HG03103 (cell line): Measurements from ENCODE around the gene SNED1.
"Not testable (repeated sequence)": the region's sequence is repeated elsewhere in the genome, so short reads cannot be mapped to it uniquely, and the experiment has no call there.

ENCODE experiments used
- ATAC-seq: cut with Tn5 transposase; IDR thresholded peaks from one replicate; pipeline ENCODE4 v1.9.1; 2021; ENCODE audit warnings: low read depth; ENCODE audit not compliant: unreplicated experiment

Gene SNED1

GRCh38 chr2:241103176-241103595 lies 104.8 kb downstream of the SNED1 start:
- no peak for ATAC-seq

DNA sequence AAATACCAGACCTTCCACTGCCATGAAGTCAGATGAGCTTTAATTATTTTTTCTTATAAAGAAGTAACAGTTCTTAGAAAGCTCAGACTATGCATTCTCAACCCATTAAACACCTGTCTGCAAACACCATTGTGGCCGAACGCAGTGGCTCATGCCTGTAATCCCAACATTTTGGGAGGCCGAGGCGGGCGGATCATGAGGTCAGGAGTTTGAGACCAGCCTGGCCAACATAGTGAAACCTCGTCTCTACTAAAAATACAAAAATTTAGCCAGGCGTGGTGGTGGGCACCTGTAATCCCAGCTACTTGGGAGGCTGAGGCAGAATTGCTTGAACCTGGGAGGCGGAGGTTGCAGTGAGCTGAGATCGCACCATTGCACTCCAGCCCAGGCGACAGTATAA lies 106.2 kb downstream of the SNED1 start:
- ATAC-seq: not testable (repeated sequence)

DNA sequence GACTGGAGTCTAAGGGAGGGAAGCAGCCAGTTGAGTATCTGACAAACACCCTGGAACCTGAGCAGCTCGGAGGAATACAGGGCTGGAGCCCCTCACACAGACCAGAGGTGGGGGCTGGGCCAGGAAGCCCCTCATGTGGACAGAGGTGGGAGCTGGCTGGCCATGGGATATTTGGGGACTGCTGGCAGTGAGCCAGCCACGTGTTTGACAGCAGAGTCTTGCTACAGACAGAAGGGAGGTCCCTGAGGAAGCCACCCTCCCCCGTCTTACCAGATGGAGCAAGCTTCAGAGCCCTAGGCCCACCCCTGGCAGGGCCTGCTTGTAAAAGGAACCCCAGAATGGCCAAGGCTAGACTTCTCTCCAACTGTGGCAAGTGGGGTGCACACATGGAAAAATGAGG lies 107.2 kb downstream of the SNED1 start:
- no peak for ATAC-seq

GRCh38 chr2:241107031-241107783 lies 108.8 kb downstream of the SNED1 start:
- ATAC-seq: no peak

GRCh38 chr2:241108271-241109209 lies 110.1 kb downstream of the SNED1 start:
- no peak for ATAC-seq

DNA sequence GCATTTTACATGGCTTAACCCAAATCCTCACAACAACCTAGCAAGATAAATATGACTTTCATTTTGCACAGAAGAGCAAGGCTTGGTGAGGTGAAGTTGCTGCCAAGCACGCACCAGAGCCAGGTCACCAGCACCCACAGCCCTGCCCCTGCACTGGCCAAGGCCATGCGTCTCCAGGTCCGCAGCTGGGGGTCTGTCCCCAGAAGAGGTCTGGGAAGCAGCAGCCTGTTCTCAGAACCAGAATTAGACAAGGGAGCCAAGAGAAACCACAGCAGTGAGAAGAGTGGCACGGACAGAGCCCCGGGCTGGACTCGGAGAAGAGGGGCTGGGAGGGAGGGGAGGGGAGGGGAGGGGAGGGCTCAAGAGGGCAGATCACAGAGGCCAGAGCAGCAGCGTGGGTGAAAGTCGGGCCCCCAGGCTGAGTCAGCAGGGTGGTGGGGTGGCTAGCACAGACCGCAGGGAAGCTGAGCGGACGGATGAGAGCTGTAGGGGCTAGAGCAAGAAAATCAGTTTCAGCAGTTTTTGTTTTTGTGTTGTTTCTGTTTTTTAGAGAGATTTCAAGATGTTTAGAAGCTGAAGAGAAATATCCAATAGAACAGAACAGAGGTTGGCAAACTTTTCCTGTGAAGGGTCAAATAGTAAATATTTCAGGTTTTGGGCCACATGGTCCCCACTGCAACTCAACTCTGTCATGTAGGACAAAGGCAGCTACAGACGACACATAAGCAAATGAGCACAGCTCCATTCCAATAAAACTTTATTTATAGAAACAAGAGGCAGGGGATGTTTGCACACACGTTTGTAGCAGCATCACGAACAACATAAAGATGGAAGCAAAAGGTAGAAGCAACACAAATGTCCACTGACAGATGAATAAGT lies 111.0 kb downstream of the SNED1 start:
- no peak for ATAC-seq

DNA sequence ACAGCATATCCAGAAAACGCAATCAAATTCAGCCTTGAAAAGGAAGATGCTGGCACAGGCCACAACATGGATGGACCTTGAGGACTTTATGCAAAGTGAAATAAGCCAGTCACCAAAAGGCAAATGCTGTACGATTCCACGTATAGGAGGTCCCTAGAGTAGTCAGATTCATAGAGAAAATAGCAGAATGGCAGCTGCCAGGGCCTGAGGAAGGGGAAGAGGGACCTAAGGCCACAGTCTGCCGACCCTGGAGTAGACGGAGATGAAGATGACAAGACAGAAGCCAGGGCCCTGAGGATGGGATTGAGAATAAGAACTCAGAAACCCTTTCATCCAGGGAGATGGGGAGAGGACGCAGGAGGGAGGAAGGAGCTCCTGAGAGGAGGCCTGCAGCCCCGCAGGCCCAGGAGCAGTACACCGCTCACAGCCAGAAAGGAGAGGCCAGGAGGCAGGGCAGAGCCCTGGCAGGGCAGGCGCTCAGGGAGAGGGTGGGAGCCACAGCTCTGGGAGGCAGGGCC lies 111.7 kb downstream of the SNED1 start:
- no peak for ATAC-seq

- ATAC-seq: no peak
These were observed 112.4 kb downstream of the SNED1 start for GRCh38 chr2:241110607-241111439.

DNA sequence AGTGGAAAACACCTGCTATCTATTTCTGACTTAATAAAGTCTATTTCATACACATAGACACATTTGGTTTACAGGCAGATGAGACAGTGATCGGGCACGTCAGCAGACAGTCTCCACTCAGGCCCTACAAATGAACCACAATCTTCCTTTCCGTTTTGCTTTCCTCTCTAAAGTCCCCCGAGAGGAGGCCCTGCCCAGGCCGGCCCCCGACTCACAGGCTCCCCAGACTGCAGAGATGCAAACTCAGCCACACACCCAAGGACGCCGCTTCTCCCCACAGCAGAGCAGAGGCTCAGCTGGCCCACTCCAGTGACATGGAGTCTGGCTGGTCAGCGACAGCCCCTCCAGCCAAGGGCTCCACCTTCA lies 113.0 kb downstream of the SNED1 start:
- no peak for ATAC-seq

DNA sequence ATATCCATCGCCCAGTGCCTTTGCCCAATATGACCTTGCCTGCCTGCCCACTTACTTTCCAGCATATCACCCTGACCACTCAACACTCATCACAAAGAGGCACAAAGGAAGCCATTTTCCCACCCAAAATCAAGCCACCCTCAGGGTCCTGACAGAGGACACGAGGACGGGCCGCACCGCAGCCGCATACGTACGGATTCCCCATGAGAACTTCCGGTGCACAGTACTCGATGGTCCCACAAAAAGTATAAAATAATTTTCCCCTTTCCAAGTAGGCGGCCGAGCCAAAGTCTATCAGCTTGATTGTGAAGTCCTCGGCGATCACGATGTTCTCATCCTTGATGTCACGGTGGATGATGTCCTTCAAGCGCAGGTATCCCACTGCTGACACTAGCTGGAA lies 113.6 kb downstream of the SNED1 start:
- ATAC-seq: no peak

DNA sequence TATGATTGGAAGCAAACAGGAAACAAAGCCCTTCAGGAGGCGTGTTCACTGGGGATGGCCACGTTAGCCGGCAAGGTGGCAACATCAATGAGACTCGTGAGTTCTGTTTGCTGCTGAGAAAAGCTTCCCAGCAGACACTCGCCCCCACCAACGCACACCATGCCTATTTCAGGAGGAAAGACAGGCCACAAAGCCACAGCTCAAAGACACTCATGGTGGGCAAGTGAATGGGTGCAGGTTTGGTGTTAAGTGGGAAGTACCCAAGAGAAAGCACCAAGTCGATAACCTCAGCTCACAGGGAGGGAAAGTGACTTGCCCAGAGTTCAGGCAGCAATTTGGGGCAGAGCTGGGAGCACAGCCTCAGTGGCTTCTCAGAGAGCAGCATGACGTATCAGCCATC lies 114.2 kb downstream of the SNED1 start:
- ATAC-seq: no peak

DNA sequence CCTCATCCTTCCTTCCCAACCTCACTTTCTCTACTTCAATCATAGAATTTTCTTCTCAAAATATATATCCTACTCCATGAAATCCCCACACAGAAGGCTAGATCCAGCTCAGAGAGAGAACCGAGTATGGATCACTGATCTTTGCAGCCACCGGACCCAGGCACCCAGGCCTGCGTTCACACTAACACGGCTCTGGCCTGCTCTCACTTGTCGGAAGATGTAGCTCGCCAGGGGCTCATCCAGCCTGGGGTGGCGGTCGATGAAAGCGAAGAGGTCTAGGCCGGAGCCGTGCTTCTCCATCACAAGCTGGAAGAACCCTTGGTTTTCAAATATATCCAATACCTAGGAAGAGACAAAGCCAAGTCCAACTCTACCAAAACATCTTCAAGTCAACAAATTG lies 116.4 kb downstream of the SNED1 start:
- ATAC-seq: no peak

- no peak for ATAC-seq
These were observed 116.9 kb downstream of the SNED1 start for GRCh38 chr2:241115361-241115760.

- no peak for ATAC-seq
These were observed 118.5 kb downstream of the SNED1 start for GRCh38 chr2:241116606-241117560.

DNA sequence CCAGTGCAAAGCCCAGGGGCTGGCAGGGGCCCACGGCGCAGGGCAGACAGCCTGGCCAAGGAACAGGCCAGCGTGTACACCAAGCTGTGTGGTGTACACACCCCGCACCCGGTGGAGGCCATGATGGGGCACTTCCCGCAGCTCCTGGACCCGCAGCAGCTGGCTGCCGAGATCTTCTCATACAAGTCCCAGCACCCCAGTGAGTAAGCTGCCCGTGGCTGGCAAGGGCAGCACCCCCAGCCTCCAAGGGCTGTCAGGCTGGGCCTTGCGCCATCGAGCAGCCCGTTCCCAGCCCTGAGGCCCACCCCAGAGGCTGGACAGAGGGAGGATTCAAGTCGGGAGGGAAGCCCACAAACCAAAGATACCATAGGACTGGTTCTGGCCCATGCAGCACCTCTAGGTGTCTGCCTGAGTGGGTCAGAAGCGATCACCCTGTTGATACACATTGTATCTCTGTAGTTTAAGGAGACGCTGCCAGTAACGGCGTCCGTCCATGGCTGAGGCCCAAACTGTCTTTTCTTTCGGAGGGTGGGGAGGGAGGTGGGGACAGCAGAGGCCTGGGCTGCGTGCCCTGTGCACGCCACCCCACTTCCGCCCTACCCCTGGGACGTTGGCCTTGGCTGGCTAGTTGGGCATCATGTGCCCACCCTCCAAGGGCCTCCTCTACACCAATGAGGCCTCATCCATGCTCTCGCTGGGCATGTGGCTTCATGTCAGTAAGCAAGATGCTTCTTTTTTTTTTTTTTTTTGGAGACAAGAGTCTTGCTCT lies 120.5 kb downstream of the SNED1 start:
- ATAC-seq: no peak

- no peak for ATAC-seq
These were observed 122.0 kb downstream of the SNED1 start for GRCh38 chr2:241120440-241120839.

- no peak for ATAC-seq
These were observed 122.6 kb downstream of the SNED1 start for GRCh38 chr2:241121008-241121407.
